Gastroesophageal sphincter (tissue), 4 donors: ENCODE data around the gene FGD5. TPM values are rescaled to one million over a fixed set of nuclear protein-coding genes. Genes with fewer than 3 reads are reported as not detected.
A peak's percentile ranks its signal among the peaks of the same experiment; 100 is the strongest.

Experiments used
- ATAC-seq: fragments of 150-250 bp; one replicate; pipeline ENCODE4 v1.9.1; 2016; ENCODE audit warnings: mild to moderate bottlenecking, moderate library complexity
- H3K27ac ChIP-seq, 4 donors: fragments of 200-600 bp; sonication (generic) in 3 of 4; 1 replicate in 3 of 4; 2 replicates in 1 of 4; pipeline ENCODE4 v1.5.1; 2016 to 2019
- H3K27me3 ChIP-seq: fragments of 200-600 bp; sonication (generic); one replicate; pipeline ENCODE4 v1.5.1; 2019
- H3K36me3 ChIP-seq, 2 donors: fragments of 200-600 bp; sonication (generic); one replicate each; pipeline ENCODE4 v1.5.1; 2019; ENCODE audit warnings: control low read depth in 1 of 2
- H3K4me1 ChIP-seq, 3 donors: fragments of 200-600 bp; sonication (generic); 1 replicate in 2 of 3; 2 replicates in 1 of 3; pipeline ENCODE4 v1.5.1; 2016 to 2019; ENCODE audit warnings: control low read depth in 2 of 3
- H3K4me3 ChIP-seq, 2 donors: fragments of 200-600 bp; sonication (generic); one replicate each; pipeline ENCODE4 v1.5.1; 2019; ENCODE audit warnings: mild to moderate bottlenecking in 1 of 2, moderate library complexity in 1 of 2
- H3K9me3 ChIP-seq, 3 donors: fragments of 200-600 bp; sonication (generic); one replicate each; pipeline ENCODE4 v1.5.1; 2017 to 2019; ENCODE audit warnings: control low read depth in 2 of 3
- EP300 ChIP-seq: sonication (generic); formaldehyde crosslinking; IDR thresholded peaks from one replicate; pipeline ENCODE4 v1.6.1; 2017; ENCODE audit warnings: antibody characterized with exemption, mild to moderate bottlenecking
- POLR2A ChIP-seq, 2 donors: fragments of 450-650 bp; IDR thresholded peaks; one replicate each; pipeline ENCODE4 v1.6.1; 2017; ENCODE audit warnings: antibody characterized with exemption in 2 of 2, mild to moderate bottlenecking in 2 of 2, moderate library complexity in 1 of 2
- POLR2AphosphoS5 ChIP-seq: sonication (generic); formaldehyde crosslinking; IDR thresholded peaks from one replicate; pipeline ENCODE4 v1.6.1; 2017; ENCODE audit warnings: antibody characterized with exemption
- WGBS, 2 donors: methylation state at CpG; one replicate each; pipeline ENCODE4 v1.1.5; 2018; ENCODE audit warnings: low coverage in 1 of 2; 5-methylcytosine and 5-hydroxymethylcytosine counted together
- total RNA-seq, 4 donors: library from RNA; depleted of rRNA; stranded (reverse); fragments of >200 nt; gene quantifications; one replicate each; pipeline ENCODE4 v1.1.0, GENCODE V29; 2016
- TF ChIP-seq, protein P1 (sequence below), 4 experiments: fragments of 200-600 bp in 2 of 4; fragments of 450-650 bp in 2 of 4; sonication (generic) in 1 of 4; IDR thresholded peaks; one replicate each; pipeline ENCODE4 v1.5.1; 2017 to 2019; ENCODE audit warnings: antibody characterized with exemption in 4 of 4, mild to moderate bottlenecking in 2 of 4, moderate library complexity in 2 of 4

The FGD5 gene
- total RNA-seq, 4 donors from 2014 or later, result 16.1 to 18.7 (median 17.3) TPM

DNA sequence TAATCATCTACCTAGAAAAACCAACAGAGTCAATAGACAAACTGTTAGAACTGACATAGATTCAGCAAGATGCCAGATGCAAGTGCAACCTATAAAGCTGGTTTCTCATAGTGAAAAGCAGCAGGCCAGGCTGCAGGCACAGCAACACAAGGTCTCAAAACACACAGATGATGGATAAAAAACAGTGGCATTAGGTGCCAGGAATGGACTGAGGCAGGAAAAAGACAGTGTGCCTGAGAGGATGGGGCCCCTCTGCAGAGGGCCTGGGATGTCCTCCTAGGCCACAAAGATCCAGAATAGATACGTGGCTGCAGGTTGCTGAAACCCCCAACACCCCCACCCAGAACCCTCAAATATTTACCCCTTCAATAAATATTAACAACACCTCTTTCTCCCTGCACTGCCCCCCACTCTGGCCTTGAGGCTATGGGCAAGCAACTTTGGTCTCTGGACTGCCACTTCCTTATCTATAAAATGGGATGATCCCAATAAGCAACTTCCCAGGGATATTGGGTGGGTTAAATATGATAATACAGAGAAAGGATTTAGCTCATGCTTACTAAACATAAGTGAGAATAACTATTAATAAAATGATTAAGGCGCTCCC is 35.2 kb upstream of the FGD5 start:
- no peak for ATAC-seq
- Histone ChIP-seq H3K27ac (no peak overlapping the region), H3K9me3 (peaks cover 0 to 11% (median 0%) of the 10 kb centered on the region in 3 donors), H3K27me3 (peaks cover 32% of the 10 kb centered on the region), H3K4me3 (no peak overlapping the region), H3K36me3 (no peaks in the 10 kb centered on the region), H3K4me1 (no peaks in the 10 kb centered on the region)
- 64 to 79% methylated on average over 1 to 2 of the region's 2 CpGs for WGBS, 2 donors
- TF ChIP-seq POLR2A (IDR thresholded peaks at IDR 0.05), result no peak
- no peak for TF ChIP-seq POLR2AphosphoS5
- no peak for TF ChIP-seq EP300
- TF ChIP-seq, protein P1, sequence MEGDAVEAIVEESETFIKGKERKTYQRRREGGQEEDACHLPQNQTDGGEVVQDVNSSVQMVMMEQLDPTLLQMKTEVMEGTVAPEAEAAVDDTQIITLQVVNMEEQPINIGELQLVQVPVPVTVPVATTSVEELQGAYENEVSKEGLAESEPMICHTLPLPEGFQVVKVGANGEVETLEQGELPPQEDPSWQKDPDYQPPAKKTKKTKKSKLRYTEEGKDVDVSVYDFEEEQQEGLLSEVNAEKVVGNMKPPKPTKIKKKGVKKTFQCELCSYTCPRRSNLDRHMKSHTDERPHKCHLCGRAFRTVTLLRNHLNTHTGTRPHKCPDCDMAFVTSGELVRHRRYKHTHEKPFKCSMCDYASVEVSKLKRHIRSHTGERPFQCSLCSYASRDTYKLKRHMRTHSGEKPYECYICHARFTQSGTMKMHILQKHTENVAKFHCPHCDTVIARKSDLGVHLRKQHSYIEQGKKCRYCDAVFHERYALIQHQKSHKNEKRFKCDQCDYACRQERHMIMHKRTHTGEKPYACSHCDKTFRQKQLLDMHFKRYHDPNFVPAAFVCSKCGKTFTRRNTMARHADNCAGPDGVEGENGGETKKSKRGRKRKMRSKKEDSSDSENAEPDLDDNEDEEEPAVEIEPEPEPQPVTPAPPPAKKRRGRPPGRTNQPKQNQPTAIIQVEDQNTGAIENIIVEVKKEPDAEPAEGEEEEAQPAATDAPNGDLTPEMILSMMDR (IDR thresholded peaks at IDR 0.05), result no peak

DNA sequence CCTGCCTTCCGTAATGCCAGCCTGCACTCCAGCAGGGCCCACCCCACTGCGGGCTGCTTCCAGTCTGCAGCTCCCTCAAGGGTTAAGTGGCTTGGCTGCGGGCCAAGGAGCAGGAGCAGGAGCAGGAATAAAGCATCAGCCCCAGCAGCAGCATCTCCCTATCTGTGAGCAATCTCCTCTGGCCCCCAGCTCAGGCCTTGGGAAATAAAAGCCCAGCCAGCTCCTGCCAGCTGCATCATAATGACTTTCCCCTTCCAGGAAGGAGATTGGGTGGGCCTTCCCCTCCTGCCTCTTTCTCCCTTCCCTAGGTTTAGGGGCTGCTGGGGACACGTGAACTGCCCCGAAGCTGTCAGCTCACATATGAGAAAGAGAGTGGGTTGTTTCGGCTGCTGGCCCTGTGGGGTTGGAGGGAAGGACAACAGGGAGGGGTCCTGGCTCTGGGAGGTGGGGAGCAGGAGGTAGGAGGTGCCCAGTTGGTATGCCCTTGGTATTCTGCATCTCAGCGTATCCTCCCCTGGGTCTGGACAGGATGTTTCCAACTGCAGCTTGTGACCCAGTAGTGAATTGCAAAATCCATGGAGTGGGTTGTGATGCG is 34.6 kb upstream of the FGD5 start:
- Histone ChIP-seq H3K4me1 (no peaks in the 10 kb centered on the region), H3K27ac (no peak overlapping the region), H3K4me3 (no peak overlapping the region), H3K9me3 (peaks cover 0 to 5% (median 0%) of the 10 kb centered on the region in 3 donors), H3K36me3 (no peaks in the 10 kb centered on the region), H3K27me3 (peaks cover 36% of the 10 kb centered on the region)
- 54% methylated on average over 5 of the region's 8 CpGs; no CpG with 5 or more reads in 1 of the 2 donors for WGBS, 2 donors
- TF ChIP-seq EP300, result no peak
- ATAC-seq, result no peak

DNA sequence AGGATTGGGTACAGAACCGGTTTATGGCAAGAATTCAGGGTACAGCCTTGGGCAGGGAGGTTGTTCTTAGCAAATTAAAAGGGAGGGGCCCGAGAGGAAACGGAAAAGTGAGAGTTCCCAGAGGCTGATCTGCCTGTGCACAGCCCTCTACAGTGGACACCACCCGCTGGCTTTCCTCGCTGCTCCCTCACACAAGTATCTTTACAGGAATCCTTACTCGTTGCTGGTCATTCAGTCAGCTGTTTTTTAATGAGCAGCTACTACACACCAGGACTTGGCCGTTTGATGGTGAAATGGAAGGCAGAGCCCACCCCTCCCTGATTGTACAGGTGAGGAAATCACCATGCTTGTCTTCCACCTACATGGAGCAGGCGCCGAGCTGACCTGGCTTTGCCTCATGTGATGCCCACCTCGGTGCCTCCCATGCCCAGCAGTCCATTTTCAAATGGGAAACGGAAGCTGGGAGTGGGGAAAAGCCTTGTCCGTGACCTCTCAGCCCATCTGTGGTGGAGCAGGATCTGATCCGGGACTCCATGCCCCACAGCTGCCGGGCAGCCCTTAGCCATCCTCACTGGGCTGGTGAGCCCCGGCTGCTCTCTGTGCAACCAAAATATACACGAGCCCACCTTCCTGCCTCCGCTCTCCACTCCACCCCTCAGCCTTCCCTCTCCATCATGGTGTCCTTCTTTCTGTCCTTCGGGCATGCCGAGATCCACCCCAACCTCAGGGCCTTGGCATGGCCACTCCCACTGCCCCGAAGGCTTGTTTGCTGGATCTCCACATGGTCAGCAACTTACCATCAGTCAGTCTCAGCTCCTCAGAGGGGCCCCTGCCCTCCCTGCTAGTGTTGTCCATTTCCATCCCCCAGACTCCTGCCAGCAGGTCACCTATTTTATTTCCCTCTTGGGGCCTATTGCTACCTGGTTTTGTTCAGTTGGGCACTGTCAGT is 33.3 kb upstream of the FGD5 start:
- TF ChIP-seq, protein P1 (IDR thresholded peaks at IDR 0.05), result no peak
- Histone ChIP-seq H3K9me3 (no peaks in the 10 kb centered on the region), H3K4me1 (no peaks in the 10 kb centered on the region), H3K36me3 (no peaks in the 10 kb centered on the region), H3K27ac (no peak overlapping the region), H3K27me3 (peaks cover 36% of the 10 kb centered on the region), H3K4me3 (no peak overlapping the region)
- 88 to 100% methylated on average over 3 to 14 of the region's 20 CpGs for WGBS, 2 donors
- peak; percentile 22 for ATAC-seq

DNA sequence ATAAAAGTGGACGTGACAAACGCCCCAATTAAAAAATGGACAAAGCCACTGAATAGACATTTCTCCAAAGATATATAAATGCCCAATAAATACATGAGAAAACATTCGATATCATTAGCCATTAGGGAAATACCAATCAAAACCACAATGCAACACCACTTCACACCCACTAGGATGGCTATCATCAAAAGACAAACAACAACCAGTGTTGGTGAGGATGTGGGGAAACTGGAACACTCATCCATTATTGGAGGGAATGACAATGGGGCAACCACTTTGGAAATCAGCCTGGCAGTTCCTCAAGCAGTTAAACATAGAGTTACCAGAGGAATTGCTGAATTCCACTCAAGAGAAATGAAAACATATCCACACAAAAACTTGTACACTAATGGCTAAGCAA is 32.4 kb upstream of the FGD5 start:
- TF ChIP-seq EP300 (no peak), POLR2A (IDR thresholded peaks at IDR 0.05) (no peak), POLR2AphosphoS5 (no peak)
- TF ChIP-seq, protein P1 (IDR thresholded peaks at IDR 0.05), result no peak
- Histone ChIP-seq H3K27ac (no peak overlapping the region), H3K36me3 (no peaks in the 10 kb centered on the region), H3K4me1 (peaks cover 0 to 4% (median 0%) of the 10 kb centered on the region in 3 donors), H3K9me3 (no peaks in the 10 kb centered on the region), H3K27me3 (peaks cover 36% of the 10 kb centered on the region), H3K4me3 (no peak overlapping the region)
- 90 to 94% methylated on average over 3 of the region's 3 CpGs for WGBS, 2 donors
- no peak for ATAC-seq

DNA sequence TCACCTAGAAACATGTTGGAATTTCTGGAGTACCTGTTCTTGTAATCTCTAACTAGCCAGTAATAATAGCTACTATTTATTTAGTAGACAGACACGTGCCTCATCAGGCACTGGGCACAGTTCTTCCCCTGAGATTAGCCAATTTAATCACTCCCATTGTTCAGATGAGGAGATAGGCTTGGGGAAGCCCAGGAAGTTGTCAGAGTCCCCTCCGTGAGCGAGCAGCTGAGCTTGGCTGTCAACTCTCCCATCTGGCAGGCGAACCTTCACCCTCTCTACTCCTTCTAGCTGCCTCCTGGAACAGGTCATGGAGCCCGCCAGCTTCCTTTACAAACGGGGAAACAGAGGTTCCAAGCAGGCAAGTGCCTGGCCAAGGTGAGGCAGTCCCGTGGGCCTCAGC is 31.1 kb upstream of the FGD5 start:
- H3K9me3 ChIP-seq, result no peaks in the 10 kb centered on the region
- peaks cover 36% of the 10 kb centered on the region for H3K27me3 ChIP-seq
- TF ChIP-seq EP300 (no peak), POLR2AphosphoS5 (no peak), POLR2A (IDR thresholded peaks at IDR 0.05) (no peak)
- TF ChIP-seq, protein P1 (IDR thresholded peaks at IDR 0.05), result no peak
- peaks cover 0 to 10% (median 2%) of the 10 kb centered on the region in 3 donors for H3K4me1 ChIP-seq
- no peak for ATAC-seq
- WGBS, 2 donors, result 0 to 17% methylated on average over 1 of the region's 7 CpGs
- H3K36me3 ChIP-seq, result no peaks in the 10 kb centered on the region
- no peak overlapping the region for H3K4me3 ChIP-seq
- H3K27ac ChIP-seq, result no peak overlapping the region
